IPS-18c (cell line): ENCODE data around the gene AATK.

ENCODE experiments used
- H3K4me3 ChIP-seq: 2 replicates; pipeline ENCODE4 v1.7.0; 2013; ENCODE audit warnings: low read depth, mild to moderate bottlenecking, low read length, moderate library complexity; ENCODE audit not compliant: insufficient read depth
- H3K9me3 ChIP-seq: one replicate; pipeline ENCODE4 v1.6.1; 2013; ENCODE audit warnings: mild to moderate bottlenecking, low read length, moderate library complexity; ENCODE audit not compliant: control insufficient read depth, insufficient read depth

The AATK gene

GRCh38 chr17:81170727-81171494 is 4.9 kb upstream of the AATK start:
- H3K9me3 ChIP-seq, result no peaks in the 10 kb centered on the region
- H3K4me3 ChIP-seq, result no peak overlapping the region

GRCh38 chr17:81169870-81170309 is 3.9 kb upstream of the AATK start:
- no peak overlapping the region for H3K4me3 ChIP-seq
- H3K9me3 ChIP-seq, result no peaks in the 10 kb centered on the region

DNA sequence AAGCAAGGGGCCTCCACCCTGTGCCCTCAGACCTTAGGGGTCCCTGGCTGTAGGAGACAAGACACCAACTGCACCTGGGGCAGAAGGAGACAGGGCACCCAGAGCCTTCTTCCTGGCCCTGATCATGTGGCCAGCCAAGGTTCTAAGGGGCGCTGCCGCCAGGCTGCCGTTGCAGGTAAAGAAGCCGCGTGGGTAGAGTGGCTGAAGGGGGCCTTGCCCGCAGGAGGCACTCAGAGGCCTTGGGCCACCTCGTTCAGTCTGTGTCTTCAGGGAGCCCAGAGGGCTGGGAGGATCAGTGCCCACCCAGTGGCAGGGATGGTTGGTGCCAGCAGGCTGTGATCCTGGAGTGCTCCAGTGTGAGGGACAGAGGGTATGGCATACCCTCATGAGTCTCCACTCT is 1.6 kb upstream of the AATK start:
- H3K9me3 ChIP-seq, result no peaks in the 10 kb centered on the region

GRCh38 chr17:81167194-81167524 is 1.1 kb upstream of the AATK start:
- H3K9me3 ChIP-seq, result no peaks in the 10 kb centered on the region

More for the DNA sequence above, 1.6 kb upstream of the AATK start:
- no peak overlapping the region for H3K4me3 ChIP-seq

GRCh38 chr17:81165246-81166032 is 582 bp downstream of the AATK start, which contains the start of gene PVALEF:
TSS of gene PVALEF (plus strand) at chr17:81165507. CDS start at chr17:81181227, 15,720 bp downstream.
- Histone ChIP-seq H3K9me3 (no peaks in the 10 kb centered on the region), H3K4me3 (peak within 1 kb of the TSS; percentile 45; the same call in 1 of the 2 replicates)

More at GRCh38 chr17:81167194-81167524, 1.1 kb upstream of the AATK start:
- no peak overlapping the region for H3K4me3 ChIP-seq

- H3K4me3 ChIP-seq, result no peak overlapping the region
- H3K9me3 ChIP-seq, result no peaks in the 10 kb centered on the region
Observed at GRCh38 chr17:81164371-81165245, 1.4 kb downstream of the AATK start.

DNA sequence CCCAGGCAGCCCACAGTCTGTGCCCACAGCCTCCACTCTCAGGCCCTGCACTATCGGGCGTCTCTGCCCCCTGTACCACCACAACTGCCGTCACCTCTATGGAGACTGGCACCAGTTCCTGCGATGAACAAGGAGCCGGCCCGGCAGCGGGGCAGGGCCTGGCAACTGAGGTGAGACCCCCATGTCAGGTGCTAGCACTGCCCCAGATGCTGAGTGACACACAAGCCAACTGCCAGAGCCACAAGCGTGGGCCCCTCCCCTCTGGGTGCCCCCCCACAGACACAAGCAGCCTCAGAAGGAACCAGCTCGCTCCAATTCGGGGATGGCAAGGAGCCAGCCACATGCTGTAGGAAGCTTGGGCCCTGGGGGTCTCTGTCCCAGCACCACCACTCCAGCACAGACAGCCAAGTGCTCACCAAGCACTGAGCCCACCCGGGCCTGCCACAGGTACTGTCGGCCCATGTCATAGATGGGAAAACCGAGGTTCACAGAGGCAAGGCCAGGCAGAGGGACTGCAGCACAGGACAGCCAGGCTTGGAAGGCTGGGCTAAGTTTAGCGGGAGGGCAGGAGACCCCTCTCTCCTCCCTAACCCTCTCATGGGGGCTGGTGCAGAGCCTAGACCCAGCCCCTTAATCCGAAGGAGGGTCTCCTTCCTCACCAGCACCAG is 2.2 kb downstream of the AATK start:
- Histone ChIP-seq H3K9me3 (no peaks in the 10 kb centered on the region), H3K4me3 (no peak overlapping the region)

GRCh38 chr17:81163051-81163695 is 2.8 kb downstream of the AATK start:
- Histone ChIP-seq H3K4me3 (no peak overlapping the region), H3K9me3 (no peaks in the 10 kb centered on the region)

- H3K9me3 ChIP-seq, result no peaks in the 10 kb centered on the region
- H3K4me3 ChIP-seq, result no peak overlapping the region
Observed at GRCh38 chr17:81162491-81162890, 3.5 kb downstream of the AATK start.

DNA sequence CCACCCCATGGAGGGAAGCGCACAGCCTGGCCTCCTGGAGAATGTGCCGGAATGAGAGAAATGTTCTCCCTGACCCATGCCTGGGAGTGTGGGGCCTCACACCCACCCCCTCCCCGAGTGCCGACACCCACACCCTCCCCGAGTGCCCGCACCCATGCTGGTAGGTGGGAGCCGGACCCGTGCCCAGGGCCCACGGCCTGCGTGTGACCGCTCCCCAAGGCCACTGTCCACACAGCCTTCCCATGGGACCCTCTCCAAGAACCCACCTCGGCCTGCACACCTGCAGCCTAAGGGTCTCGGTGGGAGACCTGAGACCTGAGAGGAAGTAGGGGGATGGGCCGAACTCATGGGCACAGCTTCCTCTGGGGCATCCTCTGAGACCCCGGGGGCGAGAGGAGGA is 4.0 kb downstream of the AATK start:
- no peak overlapping the region for H3K4me3 ChIP-seq

GRCh38 chr17:81161536-81161935 is 4.5 kb downstream of the AATK start:
- Histone ChIP-seq H3K9me3 (no peaks in the 10 kb centered on the region), H3K4me3 (no peak overlapping the region)

More for the DNA sequence above, 4.0 kb downstream of the AATK start:
- H3K9me3 ChIP-seq, result no peaks in the 10 kb centered on the region

DNA sequence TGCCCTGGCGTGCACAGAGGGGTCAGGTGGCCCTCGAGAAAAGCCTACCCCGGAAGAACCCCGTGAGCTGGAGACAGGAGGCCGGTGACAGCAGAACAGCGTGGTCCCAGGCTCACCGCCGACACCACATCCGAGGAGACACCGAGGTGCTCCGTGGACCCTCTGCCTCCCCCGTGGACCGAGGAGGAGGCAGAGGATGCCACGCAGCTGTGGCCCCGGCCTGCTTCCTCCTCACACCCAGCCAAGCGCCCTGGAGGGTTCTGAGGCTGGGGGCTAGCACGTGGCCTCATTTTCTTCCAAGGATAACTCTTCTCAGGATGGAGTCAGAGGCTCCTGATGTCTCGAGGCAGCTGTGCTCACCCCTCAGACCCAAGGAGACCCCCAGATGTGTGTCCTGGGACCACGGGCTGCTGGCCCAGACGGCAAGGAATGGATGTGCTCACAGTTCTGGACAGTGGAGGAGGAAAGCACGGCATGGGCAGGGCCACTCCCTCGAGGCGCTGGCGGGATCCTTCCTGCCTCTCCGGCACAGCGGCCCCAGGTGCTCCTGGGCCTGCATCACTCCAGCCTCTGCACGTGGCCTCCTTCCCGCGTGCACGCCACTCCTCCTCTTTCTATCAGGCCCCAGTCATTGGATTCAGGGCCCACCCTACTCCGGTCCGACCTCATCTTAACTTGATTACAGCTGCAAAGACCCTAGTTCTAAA is 5.1 kb downstream of the AATK start:
- Histone ChIP-seq H3K4me3 (no peak overlapping the region), H3K9me3 (no peaks in the 10 kb centered on the region)

DNA sequence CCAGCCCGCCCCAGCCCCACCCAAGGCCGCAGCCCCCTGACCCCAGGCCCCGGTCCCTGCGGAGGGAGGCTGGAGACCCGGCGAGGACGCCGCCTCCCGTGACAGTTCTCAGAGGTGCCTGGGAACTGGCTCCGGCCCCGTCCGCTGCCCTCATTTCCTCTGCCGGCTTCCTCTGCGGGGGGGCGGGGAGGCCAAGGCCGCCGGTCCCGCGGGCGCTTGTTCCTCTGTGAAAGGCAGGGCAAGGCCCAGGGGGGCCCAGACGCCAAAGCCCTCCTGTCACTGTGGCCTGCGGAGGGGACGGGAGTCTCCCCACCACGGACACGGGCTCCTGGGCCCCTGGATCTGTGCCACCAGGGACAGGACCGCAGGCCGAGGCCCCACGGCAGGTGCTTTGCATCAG is 5.7 kb downstream of the AATK start:
- H3K9me3 ChIP-seq, result no peaks in the 10 kb centered on the region
- H3K4me3 ChIP-seq, result no peak overlapping the region

GRCh38 chr17:81159611-81160265 is 6.3 kb downstream of the AATK start:
- H3K4me3 ChIP-seq, result no peak overlapping the region

GRCh38 chr17:81158688-81159590 is 7.1 kb downstream of the AATK start:
- no peak overlapping the region for H3K4me3 ChIP-seq
- no peaks in the 10 kb centered on the region for H3K9me3 ChIP-seq

More at GRCh38 chr17:81159611-81160265, 6.3 kb downstream of the AATK start:
- no peaks in the 10 kb centered on the region for H3K9me3 ChIP-seq
